Neural cell (in vitro differentiated cells): ENCODE measurements around the gene COL20A1. TPM values are rescaled to one million over a fixed set of nuclear protein-coding genes. Genes with fewer than 3 reads are reported as not detected.

Experiments used
- H2AFZ ChIP-seq: fragments of 200-600, 300-800 bp; sonication (generic), shearing (Covaris generic); 2 replicates; pipeline ENCODE4 v1.6.0; 2014; ENCODE audit warnings: low read depth, mild to moderate bottlenecking, antibody characterized with exemption, low read length, moderate library complexity
- H3F3A ChIP-seq: fragments of 200-600 bp; shearing (Covaris generic); 2 replicates; pipeline ENCODE4 v1.6.1; 2016; ENCODE audit warnings: mild to moderate bottlenecking, moderate library complexity, mixed read lengths, antibody characterized with exemption, low read length; ENCODE audit not compliant: insufficient read depth, poor library complexity, severe bottlenecking
- H3K27ac ChIP-seq: fragments of 200-600, 300-800 bp; sonication (generic), shearing (Covaris generic); 2 replicates; pipeline ENCODE4 v1.5.1; 2014; ENCODE audit warnings: mild to moderate bottlenecking, low read length, moderate library complexity
- H3K27me3 ChIP-seq: fragments of 300-800, 200-600 bp; sonication (generic), shearing (Covaris generic); 2 replicates; pipeline ENCODE4 v1.6.0; 2014; ENCODE audit warnings: mild to moderate bottlenecking, low read depth, low read length, moderate library complexity; ENCODE audit not compliant: insufficient read depth
- H3K36me3 ChIP-seq: fragments of 300-800, 200-600 bp; sonication (generic), shearing (Covaris generic); 2 replicates; pipeline ENCODE4 v1.5.1; 2014; ENCODE audit warnings: mild to moderate bottlenecking, antibody characterized with exemption, low read length, moderate library complexity; ENCODE audit not compliant: insufficient read depth
- H3K4me2 ChIP-seq: fragments of 300-800, 200-600 bp; sonication (generic), shearing (Covaris generic); 2 replicates; pipeline ENCODE4 v1.6.0; 2014; ENCODE audit warnings: mild to moderate bottlenecking, low read length
- H3K4me3 ChIP-seq: fragments of 300-800, 200-600 bp; sonication (generic), shearing (Covaris generic); 2 replicates; pipeline ENCODE4 v1.5.1; 2014; ENCODE audit warnings: mild to moderate bottlenecking, low read length, moderate library complexity
- H3K79me2 ChIP-seq: fragments of 200-600 bp; shearing (Covaris generic); replicated peaks from 2 replicates; pipeline ENCODE4 v1.6.0; 2014; ENCODE audit warnings: mild to moderate bottlenecking, low read length, moderate library complexity; ENCODE audit not compliant: insufficient read depth
- H3K9ac ChIP-seq: fragments of 300-800, 200-600 bp; sonication (generic), shearing (Covaris generic); 2 replicates; pipeline ENCODE4 v1.6.1; 2016; ENCODE audit warnings: mild to moderate bottlenecking, low read length, mixed read lengths
- H3K9me2 ChIP-seq: fragments of 200-600 bp; shearing (Covaris generic); 2 replicates; pipeline ENCODE4 v1.6.1; 2016; ENCODE audit warnings: mild to moderate bottlenecking, low read length, mixed read lengths; ENCODE audit not compliant: insufficient read depth
- H3K9me3 ChIP-seq: fragments of 200-600, 300-800 bp; sonication (generic), shearing (Covaris generic); 2 replicates; pipeline ENCODE4 v1.6.1; 2016; ENCODE audit warnings: mild to moderate bottlenecking, mixed run types, low read length, moderate library complexity, mixed read lengths
- H4K20me1 ChIP-seq: fragments of 200-600 bp; shearing (Covaris generic); 2 replicates; pipeline ENCODE4 v1.6.1; 2016; ENCODE audit warnings: mild to moderate bottlenecking, mixed run types; ENCODE audit not compliant: insufficient read depth
- CTCF ChIP-seq: fragments of 450-650 bp; IDR thresholded peaks from 2 replicates; pipeline ENCODE4 v1.5.1; 2014; ENCODE audit warnings: antibody characterized with exemption, mild to moderate bottlenecking, moderate library complexity; ENCODE audit not compliant: poor library complexity, severe bottlenecking
- EP300 ChIP-seq: fragments of 450-650 bp; conservative IDR thresholded peaks from 2 replicates; pipeline ENCODE4 v1.6.1; 2014; ENCODE audit warnings: antibody characterized with exemption, mild to moderate bottlenecking, moderate library complexity; ENCODE audit not compliant: poor library complexity, severe bottlenecking
- EZH2 ChIP-seq: fragments of 200-600, 300-800 bp; shearing (Covaris generic), sonication (generic); IDR thresholded peaks from 2 replicates; pipeline ENCODE4 v1.6.1; 2014; ENCODE audit warnings: antibody characterized with exemption, low read length, borderline replicate concordance, mild to moderate bottlenecking; ENCODE audit not compliant: insufficient read depth, poor library complexity, severe bottlenecking
- MXI1 ChIP-seq: fragments of 450-650 bp; conservative IDR thresholded peaks from 2 replicates; pipeline ENCODE4 v1.6.1; 2014; ENCODE audit warnings: antibody characterized with exemption, mild to moderate bottlenecking; ENCODE audit not compliant: poor library complexity, severe bottlenecking
- POLR2AphosphoS5 ChIP-seq: IDR thresholded peaks from 2 replicates; pipeline ENCODE4 v1.6.1; 2012
- RAD21 ChIP-seq: fragments of 450-650 bp; conservative IDR thresholded peaks from 2 replicates; pipeline ENCODE4 v1.6.1; 2014; ENCODE audit warnings: antibody characterized with exemption, mild to moderate bottlenecking, moderate library complexity
- REST ChIP-seq: IDR thresholded peaks from 2 replicates; pipeline ENCODE4 v1.6.1; 2012; ENCODE audit warnings: borderline replicate concordance
- SMC3 ChIP-seq: fragments of 450-650 bp; conservative IDR thresholded peaks from 2 replicates; pipeline ENCODE4 v1.6.1; 2014; ENCODE audit warnings: antibody characterized with exemption, mild to moderate bottlenecking, moderate library complexity; ENCODE audit not compliant: poor library complexity
- TAF1 ChIP-seq: IDR thresholded peaks from 2 replicates; pipeline ENCODE4 v1.6.1; 2012; ENCODE audit warnings: low read depth
- polyA plus RNA-seq: library from polyadenylated mRNA; depleted of rRNA; stranded (reverse); fragments of >200 nt; gene quantifications from 2 replicates; pipeline ENCODE4 v1.2.3, GENCODE V29; 2014

COL20A1 gene
- polyA plus RNA-seq, 1 donor from 2014 or later, result 1.1 TPM

GRCh38 chr20:63270606-63271325 lies 22.2 kb upstream of the COL20A1 start:
- Histone ChIP-seq H4K20me1 (no peaks in the 10 kb centered on the region), H3K4me2 (no peak overlapping the region), H3K27ac (no peak overlapping the region), H3K4me3 (no peak overlapping the region), H3K36me3 (no peaks in the 10 kb centered on the region), H3F3A (no peaks in the 10 kb centered on the region), H3K79me2 (peaks cover 30% of the 10 kb centered on the region), H3K9ac (no peak overlapping the region), H3K27me3 (no peaks in the 10 kb centered on the region), H3K9me3 (no peaks in the 10 kb centered on the region), H2AFZ (no peak overlapping the region), H3K9me2 (no peaks in the 10 kb centered on the region)
- no peak for TF ChIP-seq EZH2
- no peak for TF ChIP-seq REST
- no peak for TF ChIP-seq SMC3
- TF ChIP-seq EP300, result no peak
- no peak for TF ChIP-seq RAD21
- TF ChIP-seq POLR2AphosphoS5, result no peak
- no peak for TF ChIP-seq CTCF
- TF ChIP-seq TAF1, result no peak
- TF ChIP-seq MXI1, result no peak

GRCh38 chr20:63272105-63273058 lies 20.6 kb upstream of the COL20A1 start, which contains the start of gene ARFGAP1:
Gene ARFGAP1 (plus strand): TSS chr20:63272813. CDS start chr20:63275581, 2,768 bp downstream.
- Histone ChIP-seq H3K9me2 (no peaks in the 10 kb centered on the region), H3K9ac (peak within 1 kb of the TSS; percentile 76), H3K9me3 (no peaks in the 10 kb centered on the region), H3K27ac (no peak within 1 kb of the TSS), H2AFZ (no peak within 1 kb of the TSS), H4K20me1 (no peaks in the 10 kb centered on the region), H3K4me2 (peak within 1 kb of the TSS; percentile 80), H3K27me3 (no peaks in the 10 kb centered on the region), H3K79me2 (peaks cover 30% of the 10 kb centered on the region), H3K36me3 (no peaks in the 10 kb centered on the region), H3K4me3 (peak within 1 kb of the TSS; percentile 91), H3F3A (no peaks in the 10 kb centered on the region)
- TF ChIP-seq EZH2 (no peak), POLR2AphosphoS5 (peak; percentile 87), CTCF (peak; percentile 31), SMC3 (peak; percentile 38), EP300 (peak; percentile 57), TAF1 (no peak), REST (no peak), MXI1 (peak; percentile 90), RAD21 (peak; percentile 36)
